OCI-M2 (cell line): ENCODE measurements around the gene SPECC1.
"Not testable (repeated sequence)": the region's sequence is repeated elsewhere in the genome, so short reads cannot be mapped to it uniquely, and the experiment has no call there.

ENCODE experiments used
- DNase-seq: peaks from one replicate; lab custom pipeline; 2025; ENCODE audit not compliant: unreplicated experiment; lab: John Stamatoyannopoulos, UW

SPECC1 gene

GRCh38 chr17:20158580-20158979 lies 149.4 kb downstream of the SPECC1 start:
- no peak for DNase-seq

DNA sequence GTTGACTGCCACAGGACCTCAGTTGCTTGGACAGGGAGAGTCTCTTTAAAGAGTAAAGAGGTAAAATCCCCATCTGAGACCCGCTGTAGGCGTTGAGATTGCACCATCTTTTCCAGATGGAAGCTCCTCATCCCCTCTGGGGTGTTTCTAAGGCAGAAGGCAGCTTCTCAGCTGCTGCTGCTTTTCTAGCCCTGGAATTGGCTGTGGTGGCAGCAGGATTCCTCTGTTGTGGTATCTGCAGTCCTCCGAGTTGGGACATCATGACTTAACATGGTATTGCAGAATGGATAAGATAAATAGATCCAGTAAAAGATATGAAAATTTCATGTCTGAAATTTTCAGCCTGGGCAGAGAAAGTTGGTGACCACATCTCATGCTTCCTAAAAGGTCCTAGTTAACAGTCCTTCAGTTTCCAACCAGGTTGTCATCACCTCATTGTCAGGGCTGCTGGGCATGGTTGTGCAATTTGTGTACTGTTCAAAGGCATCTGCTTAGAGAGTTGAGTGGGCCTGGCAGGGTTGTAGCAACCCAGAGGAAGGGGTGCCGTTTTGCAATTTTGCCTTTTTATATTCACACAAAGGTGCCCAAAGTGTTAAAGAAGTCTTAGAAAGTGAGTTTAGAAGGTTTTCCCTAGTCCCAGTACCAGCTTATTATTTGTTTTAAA lies 150.4 kb downstream of the SPECC1 start:
- DNase-seq, result no peak

DNA sequence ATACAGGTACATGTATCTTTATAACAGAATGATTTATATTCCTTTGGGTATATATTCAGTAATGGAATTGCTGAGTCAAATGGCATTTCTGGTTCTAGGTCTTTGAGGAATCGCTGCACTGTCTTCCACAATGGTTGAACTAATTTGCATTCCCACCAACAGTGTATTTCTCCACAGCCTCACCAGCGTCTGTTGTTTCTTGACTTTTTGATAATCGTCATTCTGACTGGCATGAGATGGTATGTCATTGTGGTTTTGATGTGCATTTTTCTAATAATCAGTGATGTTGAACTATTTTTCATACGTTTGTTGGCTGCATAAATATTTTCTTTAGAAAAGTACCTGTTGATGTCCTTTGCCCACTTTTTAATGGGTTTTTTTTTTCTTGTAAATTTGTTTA lies 156.4 kb downstream of the SPECC1 start:
- not testable (repeated sequence) for DNase-seq

DNA sequence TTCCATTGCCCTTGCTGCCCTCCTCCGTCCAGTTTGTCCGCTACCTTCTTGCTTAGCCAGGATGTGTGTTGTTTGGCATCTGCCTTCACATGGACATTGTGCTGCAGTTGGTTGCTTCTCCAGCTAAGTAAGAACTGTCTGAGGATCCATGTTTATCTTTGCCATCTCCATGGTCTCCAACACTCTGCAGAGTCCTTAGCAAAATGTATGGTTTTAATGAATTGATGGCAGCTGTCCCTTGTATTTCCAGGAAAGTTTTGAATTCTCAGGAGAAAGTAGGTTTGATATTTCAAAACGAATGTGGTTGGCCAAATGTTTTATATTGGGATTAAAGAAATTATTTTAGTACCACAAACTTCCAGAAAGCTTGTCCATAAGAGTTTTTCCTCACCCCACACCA lies 160.9 kb downstream of the SPECC1 start:
- DNase-seq, result no peak

- DNase-seq, result no peak
Observed at GRCh38 chr17:20171741-20172365, 162.7 kb downstream of the SPECC1 start.

GRCh38 chr17:20172376-20172775 lies 163.2 kb downstream of the SPECC1 start:
- no peak for DNase-seq

- DNase-seq, result no peak
Observed at GRCh38 chr17:20173091-20173490, 163.9 kb downstream of the SPECC1 start.

GRCh38 chr17:20174588-20175265 lies 165.6 kb downstream of the SPECC1 start:
- no peak for DNase-seq

DNA sequence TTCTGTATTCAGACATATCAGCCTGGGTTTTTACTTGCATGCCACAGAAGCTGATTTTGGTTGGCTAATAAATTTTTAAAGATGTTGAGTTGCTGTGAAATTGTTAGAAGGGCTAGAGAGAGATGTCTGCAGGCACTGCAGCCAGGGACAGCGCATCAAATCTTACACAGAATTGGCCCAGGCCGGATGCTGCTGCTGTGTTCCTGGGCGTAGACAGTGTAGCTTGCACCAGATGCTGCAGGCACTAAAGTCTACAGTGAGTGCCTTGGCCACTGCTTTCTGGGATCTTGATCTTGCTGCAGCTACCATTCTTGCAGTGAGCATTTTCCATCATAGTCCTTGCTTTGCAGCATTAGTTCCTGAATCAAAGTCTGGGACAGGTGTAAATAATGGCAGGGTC lies 169.9 kb downstream of the SPECC1 start:
- DNase-seq, result no peak

- DNase-seq, result no peak
Observed at GRCh38 chr17:20180661-20181060, 171.5 kb downstream of the SPECC1 start.

DNA sequence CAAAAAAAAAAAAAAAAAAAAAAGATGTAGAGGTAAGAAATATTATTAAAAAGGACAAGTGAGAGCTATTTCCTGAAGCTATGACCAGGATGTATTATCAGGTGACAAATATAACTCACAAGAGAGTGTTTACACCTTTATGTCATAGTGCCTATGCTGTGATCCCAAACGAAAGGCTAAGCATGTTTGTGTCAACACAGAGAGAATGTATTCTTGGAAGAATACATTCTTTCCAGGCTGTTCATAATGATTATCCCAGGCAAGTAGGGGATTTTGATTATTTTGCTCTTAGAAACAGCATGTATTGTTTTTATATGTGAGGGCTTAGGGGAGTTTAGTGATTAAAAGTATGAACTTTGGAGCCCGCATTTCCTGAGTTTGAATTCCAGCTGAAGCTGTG lies 175.0 kb downstream of the SPECC1 start:
- DNase-seq, result no peak

DNA sequence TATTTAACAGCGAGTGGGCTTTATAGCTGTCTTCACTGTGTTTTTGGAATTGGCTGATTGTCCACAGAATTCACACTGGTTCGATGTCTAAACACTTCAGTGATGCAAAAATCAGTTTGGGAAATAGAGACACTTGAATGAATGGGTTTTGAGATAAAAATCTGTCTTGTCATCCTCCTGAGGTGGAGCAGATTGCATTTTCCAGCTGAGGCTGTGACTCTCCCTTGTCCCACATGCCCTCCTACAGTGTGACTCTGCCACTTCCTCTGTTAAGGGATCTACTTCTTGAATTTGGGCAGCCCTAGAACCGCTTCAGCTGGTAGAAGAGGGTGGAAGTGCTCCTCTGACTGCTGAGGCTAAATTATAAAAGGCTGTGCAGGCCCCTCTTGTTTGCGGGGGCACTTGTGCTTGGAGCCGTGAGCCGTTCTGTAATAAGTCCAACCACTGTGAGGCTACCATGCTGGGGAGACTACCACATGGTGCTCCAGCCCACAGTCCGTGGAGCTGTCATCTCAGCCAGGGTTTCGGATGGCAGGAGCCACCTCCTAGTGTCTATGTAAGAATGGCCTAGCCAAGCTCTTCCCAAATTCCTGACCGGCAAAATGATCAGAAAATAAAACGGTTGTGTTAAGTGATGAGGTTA lies 175.9 kb downstream of the SPECC1 start:
- DNase-seq, result no peak

DNA sequence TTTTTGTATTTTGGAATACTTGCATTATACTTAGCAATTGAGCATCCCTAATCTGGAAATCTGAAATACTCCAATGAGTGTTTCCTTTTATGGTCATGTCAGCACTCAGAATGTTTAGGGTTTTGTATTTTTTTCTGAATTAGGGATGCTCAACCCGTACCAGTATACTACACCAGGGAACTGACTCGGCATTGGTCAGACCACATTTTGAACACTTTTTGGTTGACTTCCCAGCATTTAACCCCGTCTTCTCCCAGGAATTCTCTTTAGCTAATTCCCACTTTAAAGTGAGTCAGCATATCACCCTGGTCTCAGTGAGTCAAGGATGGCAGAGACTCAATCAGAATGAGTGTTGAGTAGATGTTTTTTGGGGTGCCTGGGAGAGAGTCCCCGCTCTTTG lies 177.9 kb downstream of the SPECC1 start:
- DNase-seq, result no peak

DNA sequence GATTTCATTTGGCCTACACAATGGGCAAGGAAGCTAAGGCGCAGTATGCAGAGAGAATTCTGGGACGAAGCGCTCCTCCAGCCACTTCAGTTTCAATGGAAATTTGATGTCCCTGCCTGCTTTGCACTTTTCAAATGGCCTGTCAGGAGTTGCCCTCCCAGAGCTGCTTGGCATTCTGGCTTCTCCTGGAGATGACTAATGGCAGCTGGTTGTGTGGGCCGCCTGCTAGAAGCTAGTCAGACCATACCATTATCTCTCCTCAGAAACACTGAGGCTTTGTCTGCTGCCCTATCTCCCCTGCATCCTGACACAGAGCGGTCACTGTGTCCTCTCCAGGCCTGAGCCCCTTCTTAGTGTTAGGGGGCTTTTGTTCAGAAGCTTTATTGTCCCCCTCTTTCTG lies 180.1 kb downstream of the SPECC1 start:
- no peak for DNase-seq

DNA sequence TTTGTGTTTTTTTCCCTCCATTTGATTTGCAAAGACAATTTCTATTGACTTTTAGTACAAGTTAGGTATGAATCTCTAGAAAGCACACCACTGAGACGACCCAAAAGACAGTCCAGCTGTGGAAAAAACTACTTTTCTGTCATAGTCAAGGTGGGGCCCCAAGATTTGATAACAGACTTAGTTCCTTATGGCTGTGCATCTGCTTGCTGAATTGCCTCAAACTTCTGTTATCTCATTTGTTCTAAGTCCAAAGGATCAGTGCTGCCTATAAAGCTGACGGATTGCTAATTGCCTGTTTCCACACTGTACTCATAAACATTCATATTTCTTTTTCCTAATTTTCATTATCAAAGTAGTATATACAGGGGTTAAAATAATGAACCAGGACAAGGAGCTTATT lies 180.8 kb downstream of the SPECC1 start:
- no peak for DNase-seq

DNA sequence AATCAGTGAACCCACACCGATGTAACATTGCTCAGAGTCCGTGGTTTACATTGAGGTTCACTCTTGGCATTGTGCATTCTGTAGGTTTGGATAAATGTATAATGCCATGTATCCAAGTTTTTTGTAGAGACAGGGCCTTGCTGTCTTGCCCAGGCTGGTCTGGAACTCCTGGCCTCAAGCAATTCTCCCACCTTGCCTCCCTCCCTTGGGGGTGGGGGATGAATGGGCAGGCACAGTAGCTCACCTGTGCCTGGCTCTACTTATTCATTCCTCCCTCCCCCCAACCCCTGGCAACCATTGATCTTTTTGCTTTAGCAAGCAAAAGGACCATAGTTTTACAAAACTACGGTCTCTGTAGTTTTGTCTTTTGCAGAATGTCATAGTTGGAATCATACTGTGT lies 181.4 kb downstream of the SPECC1 start:
- DNase-seq, result no peak

- DNase-seq, result no peak
Observed at GRCh38 chr17:20191056-20191455, 181.9 kb downstream of the SPECC1 start.

DNA sequence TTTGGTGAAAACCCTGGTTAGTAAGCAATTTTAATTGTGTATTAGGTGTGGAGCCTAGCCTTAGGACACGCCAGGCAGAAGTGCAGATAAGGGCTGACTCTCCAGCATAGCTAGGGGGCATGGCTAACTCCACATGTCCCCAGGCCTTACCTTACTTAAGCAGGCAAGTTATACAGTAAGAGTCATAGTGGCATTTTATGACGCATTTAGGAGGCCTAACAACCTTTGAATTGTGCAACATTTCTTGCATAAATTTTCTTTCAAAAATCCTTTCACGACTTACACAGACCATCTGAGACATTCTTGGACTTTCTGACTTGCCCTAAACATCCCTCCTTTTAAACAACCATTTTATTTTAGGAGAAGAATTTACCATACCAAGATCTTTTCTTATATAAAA lies 187.1 kb downstream of the SPECC1 start:
- not testable (repeated sequence) for DNase-seq

DNA sequence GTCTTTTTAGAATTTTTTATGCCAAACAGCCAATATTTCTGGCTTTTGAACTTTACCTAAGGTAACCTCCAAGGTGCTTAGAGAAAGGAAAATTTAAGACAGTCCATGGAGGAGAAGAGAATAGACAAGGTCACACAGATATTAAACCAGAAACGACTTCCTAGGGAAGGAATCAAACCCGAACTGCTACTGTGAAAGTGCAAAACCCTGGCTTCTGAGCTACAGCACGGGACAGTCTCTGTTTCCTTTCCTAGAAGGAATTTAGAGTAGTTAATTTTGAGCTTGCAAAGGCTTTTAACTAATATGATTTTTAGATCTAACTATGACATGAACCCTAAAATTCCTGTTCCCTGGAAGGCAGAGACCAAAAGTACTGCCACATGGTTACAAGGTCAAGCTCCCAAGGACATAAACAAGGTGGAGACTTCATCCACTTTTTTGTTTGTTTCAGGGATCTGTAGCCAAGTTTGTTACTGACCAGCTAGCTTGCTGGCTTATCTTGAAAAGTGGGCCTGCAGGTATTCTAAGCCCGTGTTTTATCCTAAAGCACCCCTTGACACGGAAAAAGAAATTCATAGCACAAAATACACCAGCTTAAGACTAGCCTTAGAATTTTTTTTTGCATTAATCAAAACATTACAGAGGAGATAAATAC lies 188.2 kb downstream of the SPECC1 start:
- no peak for DNase-seq

DNA sequence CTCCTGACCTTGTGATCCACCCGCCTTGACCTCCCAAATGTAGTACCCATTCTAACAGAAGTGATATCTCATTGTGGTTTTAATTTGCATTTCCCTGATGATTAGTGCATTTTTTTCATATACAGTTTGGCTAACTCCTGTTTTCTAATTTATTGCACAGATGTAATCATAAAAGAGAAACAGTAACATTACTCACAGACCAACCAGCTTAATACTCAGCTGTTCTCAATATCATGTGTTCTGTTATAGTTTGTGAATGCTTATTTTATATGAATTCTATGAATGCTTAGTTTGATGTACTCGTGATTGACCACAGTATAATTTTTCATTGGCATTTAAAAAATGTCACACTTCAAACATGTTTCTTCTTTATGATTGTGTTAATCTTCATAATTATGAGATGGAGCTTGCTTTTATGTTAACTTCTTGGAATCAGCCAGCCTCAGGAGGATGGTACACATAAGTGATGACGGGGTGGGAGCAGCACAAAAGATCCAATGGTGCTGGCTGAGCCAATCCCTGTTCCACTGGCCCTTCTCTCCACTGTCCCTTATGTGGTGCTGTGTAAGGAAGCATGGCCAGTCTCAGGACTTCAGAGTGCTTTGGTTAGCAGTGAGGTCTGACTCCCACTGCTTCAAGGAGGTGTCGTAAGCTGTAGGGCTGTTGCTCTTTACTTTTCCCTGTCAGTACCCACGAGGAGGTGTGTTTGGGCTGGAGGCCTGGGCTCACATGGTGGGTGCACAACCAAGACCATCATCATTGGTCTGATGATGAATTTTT lies 191.0 kb downstream of the SPECC1 start:
- no peak for DNase-seq
